Stromal cell of bone marrow (primary cell): ENCODE data around the gene ATAD3A.
A peak's percentile ranks its signal among the peaks of the same experiment; 100 is the strongest.
"Not testable (repeated sequence)": the region's sequence is repeated elsewhere in the genome, so short reads cannot be mapped to it uniquely, and the experiment has no call there.

Experiments used
- DNase-seq: peaks from one replicate; pipeline ENCODE4 v3.0.0-alpha.2; 2012; ENCODE audit warnings: low read depth

The ATAD3A gene

DNA sequence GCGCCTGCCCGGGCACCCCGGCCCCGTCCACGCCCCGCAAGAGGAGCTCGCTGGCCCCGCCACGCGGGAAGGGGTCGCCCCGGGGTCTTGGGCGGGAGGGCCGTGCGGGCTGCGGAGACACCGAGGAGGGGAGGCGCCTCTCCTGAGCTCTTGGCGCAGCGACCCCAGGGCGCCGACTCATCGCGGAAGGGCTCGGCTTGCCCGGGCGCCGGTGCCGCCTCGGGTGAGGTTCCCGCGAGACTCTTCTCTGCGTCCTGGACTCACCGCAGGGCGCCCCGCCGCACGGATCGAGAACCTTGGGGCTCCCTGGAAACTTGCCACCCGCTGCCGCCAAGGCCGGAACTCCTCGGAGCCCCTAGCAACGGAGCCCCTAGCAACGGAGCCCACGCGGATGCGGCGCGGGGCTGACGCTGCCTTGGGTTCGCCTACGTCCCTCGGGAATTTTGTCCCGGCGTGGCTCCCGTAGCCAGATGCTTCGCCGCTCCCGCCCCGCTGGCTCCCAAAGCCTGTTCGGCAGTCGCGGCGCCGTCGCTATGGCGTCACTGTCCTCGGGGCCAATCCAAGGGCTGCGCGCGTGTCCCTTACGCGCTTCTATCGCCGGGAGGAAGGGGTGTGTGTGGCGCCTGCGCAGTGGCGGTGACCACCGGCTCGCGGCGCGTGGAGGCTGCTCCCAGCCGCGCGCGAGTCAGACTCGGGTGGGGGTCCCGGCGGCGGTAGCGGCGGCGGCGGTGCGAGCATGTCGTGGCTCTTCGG lies at the start of gene ATAD3A:
Gene ATAD3A (plus strand): TSS at position 630 of the 753 bp plus-strand sequence. CDS start 107 bp downstream, at position 737.
- DNase-seq, result peak; percentile 96

DNA sequence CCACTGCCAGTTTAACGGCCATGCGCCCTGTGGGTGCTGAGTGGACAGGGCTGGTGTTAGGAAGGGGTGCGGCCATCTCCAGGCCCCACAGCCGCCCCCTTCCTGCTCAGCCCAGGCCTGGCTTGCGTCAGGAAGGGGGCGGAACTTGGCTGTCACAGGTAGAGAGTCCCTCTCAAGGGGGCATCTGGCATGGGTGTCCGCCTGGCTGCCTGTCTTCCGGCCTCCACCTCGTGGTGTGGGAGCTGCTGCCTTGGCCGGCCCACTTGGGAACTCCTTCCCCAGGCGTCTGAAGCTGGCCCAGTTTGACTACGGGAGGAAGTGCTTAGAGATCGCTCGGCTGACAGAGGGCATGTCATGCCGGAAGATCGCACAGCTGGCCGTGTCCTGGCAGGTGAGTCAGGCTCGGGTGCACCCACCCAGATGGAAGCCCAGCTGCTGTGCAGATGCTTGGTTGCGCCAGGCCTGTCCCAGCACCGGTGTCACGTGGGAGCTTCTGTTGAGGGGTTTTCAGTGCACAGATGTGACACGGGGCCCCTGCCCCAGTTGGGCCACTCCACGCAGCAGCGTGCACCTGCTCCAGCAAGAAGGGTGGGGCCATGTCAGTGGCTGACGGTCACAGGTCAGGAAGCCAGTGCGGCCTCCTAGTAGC lies 49.5 kb upstream of the ATAD3A start:
- DNase-seq, result no peak

DNA sequence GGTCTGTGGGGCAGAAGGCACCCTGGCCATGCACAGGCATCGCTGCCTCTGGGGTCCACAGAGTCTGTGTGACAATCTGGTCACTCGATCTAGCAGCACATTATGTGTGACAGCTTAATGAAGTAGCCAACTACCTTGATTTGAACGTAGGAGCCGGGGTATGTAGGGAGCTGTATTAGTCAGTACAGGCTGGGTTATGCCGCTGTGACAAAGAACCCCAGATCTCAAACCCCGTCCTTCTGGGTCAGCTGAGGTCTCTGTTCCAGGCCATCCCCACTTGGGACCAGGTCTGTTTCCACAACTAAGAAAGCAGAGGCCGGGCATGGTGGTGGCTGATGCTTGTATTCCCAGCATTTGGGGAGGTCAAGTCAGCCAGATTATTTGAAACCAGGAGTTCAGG lies 48.6 kb upstream of the ATAD3A start:
- no peak for DNase-seq

DNA sequence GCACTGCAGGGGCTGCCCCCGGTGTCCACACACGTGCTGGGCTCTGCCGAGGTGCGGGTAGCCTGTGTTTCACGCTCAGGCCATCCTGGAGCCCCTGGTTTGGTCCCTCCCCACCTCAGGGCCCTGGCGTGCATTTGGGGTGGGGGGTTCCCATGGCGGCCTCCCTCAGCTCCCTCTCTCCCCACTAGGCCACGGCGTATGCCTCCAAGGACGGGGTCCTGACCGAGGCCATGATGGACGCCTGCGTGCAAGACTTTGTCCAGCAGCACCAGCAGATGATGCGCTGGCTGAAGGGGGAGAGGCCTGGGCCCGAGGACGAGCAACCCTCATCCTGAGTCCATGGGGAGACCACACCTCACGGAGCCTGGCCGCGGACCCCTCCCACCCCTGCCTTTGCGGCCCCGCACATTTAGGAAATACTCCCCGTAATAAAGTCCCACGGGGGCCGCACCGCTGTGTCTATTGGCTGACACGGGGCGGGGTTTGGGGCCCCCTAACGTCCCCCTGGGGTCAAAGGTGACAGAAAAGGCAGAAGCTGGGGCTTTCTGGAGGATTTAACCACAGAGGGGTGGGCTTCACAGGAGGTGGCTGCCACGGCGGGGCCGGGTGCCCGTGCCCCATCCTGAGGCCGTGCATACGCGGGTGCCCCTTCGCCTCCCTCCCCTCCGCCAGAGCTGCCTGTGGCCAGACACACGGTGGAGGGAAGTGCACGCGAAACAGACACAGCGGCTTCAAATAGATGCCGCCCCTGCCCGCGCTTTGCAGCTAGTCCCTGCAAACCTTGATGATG lies 43.6 kb upstream of the ATAD3A start:
- DNase-seq, result not testable (repeated sequence)

DNA sequence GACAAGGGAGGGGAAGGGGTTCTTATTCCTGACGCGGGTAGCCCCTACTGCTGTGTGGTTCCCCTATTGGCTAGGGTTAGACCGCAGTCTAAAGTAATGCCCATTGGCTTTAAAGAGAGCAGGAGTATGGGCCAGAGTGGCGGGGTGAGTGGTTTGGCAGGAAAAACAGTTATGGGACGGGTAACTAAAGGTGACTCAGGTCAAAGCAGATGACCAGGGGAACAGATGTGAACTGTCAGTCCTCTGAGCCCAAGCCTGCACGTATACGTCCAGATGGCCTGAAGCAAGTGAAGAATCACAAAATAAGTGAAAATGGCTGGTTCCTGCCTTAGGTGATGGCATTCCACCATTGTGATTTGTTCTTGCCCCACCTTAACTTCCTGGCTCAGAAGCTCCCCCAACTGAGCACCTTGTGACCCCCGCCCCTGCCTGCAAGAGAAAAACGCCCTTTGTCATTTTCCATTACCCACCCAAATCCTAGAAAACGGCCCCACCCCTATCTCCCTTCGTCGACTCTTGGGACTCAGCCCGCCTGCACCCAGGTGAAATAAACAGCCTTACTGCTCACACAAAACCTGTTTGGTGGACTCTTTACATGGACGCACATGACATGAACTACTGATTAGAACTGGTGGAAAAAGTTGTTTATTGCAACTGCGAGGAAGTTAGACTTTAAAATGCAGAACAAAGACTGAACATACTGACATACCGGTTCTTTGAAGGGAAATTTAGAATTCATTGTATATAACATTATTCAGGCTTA lies 41.2 kb upstream of the ATAD3A start:
- no peak for DNase-seq

DNA sequence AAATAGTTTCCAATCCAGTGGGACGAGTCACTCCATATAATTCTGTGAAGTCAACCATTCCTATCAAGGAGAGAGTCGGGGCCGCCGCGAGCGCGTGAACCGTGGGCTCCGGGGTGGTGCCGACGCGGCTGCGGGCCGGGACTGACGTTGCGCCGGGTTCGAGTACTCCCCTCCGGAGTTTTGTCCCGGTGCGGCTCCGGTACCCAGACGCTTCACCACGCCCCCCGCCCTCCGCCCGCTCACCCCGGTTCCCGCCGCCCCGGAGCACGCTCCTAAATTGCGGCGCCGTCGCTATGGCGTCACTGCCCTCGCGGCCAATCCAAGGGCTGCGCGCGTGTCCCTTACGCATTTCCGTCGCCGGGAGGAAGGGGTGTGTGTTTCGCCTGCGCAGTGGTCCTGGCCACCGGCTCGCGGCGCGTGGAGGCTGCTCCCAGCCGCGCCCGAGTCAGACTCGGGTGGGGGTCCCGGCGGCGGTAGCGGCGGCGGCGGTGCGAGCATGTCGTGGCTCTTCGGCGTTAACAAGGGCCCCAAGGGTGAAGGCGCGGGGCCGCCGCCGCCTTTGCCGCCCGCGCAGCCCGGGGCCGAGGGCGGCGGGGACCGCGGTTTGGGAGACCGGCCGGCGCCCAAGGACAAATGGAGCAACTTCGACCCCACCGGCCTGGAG lies 40.4 kb upstream of the ATAD3A start, which contains the start of gene ATAD3B:
Gene ATAD3B (plus strand): TSS at position 377 of the 664 bp plus-strand sequence. CDS start 120 bp downstream, at position 497.
- DNase-seq, result peak; percentile 82

DNA sequence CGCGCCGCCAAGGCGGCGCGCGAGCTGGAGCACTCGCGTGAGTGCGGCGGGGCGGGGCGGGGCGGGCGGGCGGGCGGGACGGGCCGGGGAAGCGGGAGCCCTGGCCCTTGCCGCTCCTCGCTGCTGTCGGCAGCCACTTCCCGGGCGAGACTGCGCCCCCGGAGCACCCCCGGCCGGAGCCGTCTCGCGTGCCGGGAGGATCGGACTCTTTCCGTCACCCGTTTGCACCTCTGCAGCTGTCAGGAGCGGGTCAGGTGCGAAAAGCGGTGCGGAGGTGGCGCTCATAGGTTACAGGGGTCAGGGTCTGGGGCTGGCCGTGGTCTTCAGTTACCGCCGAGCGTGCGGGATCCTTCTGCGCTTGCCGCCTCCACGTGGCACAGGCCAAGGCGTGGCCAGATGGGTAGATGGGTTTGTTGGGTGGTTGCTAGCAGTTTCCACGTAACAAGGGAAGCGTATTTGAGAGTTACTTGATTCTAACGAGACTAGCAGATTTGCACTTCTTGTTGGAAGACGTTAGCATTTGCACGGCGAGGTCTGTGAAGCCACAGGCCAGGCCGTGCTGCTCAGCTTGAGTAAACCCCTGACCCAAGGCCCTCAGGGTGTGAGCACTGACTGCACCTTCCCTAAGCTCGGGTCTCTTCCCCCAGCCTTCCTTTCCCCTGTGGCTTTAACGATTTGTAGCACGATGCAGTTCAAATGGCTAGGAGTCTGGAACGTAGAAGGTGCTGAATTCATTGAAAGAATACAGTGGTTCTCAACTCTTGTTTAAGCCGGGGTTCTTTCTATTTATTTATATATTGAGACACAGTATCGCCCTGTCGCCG lies 39.7 kb upstream of the ATAD3A start:
- DNase-seq, result not testable (repeated sequence)

DNA sequence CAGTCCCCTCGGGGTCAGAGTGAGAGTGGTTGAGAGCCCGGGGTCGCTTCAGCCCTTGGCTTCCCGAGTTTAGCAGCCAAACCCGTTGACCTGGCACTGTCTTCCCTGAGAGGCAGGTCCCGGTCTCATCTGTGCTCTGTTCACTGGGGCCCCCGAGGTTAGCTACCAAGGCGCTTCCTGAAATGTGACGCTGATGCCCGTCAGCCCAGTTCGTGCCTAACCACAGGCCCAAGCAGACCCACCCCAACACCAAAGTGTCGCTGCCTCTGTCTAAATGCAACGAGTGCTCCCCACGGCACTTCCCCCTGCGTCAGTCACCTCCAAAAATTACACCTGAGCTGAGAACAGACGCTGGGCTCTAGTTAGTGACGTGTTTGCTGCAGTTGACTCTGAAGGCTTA lies 36.0 kb upstream of the ATAD3A start:
- DNase-seq, result not testable (repeated sequence)

DNA sequence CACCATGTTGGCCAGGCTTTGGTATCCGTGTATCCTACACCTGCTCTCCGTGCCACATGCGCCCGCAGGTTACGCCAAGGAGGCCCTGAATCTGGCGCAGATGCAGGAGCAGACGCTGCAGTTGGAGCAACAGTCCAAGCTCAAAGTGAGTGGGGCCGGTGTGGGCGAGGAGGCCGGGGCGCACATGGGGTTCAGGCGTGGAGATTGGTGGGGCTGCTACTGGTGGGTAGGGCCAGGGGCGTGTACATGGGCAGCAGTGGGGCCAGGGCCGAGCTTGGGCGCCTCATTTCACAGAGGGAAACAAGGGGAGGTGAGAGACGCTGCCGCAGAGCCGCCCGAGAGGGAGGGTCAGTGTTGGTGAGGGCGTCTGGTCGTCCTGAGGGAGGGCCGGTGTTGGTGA lies 34.8 kb upstream of the ATAD3A start:
- no peak for DNase-seq

DNA sequence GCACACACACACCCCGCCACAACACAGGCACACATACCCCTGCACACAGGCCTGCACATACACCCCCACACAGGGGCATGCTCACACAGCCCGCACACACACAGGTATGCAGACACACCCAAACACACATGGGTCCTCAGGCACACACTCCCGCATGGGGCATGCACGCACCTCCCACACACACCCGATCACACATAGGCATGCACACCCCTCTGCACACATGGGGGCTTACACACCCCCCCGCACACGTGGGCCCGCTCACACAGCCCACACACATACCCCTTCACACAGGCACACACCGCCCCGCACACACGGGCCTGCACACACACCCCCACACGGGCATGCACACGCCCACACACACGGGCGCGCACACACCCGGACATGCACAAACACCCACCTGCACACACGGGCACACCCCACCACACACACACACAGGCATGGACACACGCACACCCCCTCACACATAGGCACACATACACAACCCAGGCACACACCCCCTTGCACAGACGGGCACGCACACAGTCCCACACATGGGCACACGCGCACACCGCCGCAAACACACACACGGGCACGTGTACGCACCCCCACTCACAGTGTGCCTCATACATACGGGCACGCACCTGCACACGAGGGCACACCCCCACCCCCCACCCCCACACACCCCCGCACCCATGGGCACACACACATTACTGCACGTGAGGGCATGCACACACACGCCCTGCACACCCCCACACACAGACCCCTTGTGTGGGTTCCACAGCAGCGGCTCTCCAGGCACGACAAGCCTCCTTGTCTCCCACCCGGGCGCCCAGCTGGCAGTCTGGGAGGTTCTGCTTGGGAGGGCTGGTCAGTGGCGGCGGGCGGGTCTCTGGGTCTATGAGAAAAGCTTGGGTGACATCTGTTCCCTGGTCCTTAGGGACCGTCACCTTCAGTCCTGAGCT lies 32.1 kb upstream of the ATAD3A start:
- no peak for DNase-seq

DNA sequence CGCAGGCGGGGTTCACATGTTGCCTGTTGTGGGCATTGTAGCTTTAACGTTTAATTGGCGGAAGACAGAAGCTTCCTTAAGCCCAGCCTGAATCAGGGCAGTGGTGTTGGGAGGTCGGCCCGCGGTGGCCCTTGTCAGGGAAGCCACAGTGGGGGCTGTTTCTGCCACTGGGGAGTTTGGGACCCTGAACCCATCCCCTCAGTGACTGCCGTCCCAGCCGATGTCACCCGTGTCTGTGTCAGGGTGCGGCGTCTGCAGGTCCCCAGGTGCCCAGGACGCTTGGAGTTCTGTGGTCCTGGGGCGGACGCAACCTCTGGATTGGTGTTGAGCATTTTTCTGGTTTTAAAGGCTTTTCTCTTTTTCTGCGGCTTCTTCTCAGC lies 31.5 kb upstream of the ATAD3A start:
- DNase-seq, result not testable (repeated sequence)

DNA sequence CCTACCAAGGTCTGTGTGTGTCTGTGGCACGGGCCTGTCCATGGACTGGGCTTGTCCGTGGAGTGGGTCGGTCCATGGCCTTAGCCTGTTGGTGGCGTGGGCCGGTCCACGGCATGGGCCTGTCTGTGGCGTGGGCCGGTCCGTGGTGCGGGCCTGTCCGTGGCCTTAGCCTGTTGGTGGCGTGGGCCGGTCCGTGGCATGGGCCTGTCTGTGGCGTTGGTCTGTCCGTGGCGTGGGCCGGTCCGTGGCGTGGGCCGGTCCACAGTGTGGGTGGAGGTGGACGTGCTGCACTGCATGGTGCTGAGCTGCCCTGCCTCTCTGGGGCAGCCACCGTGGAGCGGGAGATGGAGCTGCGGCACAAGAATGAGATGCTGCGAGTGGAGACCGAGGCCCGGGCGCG lies 30.2 kb upstream of the ATAD3A start:
- DNase-seq, result not testable (repeated sequence)

DNA sequence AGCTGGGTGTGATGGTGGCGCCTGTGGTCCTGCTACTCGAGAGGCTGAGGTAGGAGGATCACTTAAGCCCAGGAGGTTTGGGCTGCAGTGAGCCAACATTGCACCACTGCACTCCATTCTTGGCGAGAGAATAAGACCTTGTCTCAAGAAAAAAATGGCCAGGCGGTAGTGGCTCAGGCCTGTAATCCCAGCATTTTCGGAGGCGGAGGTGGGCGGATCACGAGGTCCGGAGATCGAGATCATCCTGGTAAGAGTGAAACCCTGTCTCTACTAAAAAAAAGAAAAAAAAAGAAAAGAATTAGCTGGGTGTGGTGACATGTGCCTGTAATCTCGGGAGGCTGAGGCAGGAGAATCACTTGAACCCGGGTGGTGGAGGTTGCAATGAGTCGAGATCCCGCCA lies 29.1 kb upstream of the ATAD3A start:
- no peak for DNase-seq

DNA sequence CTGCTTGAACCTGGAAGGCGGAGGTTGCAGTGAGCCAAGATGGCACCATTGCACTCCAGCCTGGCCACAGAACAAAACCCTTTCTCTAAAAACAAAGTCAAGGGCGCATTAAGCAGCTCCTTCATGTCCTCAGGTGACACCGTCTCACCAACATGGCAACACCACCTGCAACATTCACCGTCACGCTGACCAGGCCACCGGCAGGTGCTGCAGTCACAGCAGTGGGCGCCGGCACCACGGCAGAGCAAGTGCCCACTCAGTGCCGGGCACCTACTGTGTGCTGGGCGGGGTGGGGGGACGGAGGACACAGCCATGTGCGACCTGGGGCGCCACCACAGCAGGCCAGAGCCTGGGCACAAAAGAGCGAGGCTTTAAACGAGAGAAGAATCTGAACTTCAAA lies 28.2 kb upstream of the ATAD3A start:
- no peak for DNase-seq

DNA sequence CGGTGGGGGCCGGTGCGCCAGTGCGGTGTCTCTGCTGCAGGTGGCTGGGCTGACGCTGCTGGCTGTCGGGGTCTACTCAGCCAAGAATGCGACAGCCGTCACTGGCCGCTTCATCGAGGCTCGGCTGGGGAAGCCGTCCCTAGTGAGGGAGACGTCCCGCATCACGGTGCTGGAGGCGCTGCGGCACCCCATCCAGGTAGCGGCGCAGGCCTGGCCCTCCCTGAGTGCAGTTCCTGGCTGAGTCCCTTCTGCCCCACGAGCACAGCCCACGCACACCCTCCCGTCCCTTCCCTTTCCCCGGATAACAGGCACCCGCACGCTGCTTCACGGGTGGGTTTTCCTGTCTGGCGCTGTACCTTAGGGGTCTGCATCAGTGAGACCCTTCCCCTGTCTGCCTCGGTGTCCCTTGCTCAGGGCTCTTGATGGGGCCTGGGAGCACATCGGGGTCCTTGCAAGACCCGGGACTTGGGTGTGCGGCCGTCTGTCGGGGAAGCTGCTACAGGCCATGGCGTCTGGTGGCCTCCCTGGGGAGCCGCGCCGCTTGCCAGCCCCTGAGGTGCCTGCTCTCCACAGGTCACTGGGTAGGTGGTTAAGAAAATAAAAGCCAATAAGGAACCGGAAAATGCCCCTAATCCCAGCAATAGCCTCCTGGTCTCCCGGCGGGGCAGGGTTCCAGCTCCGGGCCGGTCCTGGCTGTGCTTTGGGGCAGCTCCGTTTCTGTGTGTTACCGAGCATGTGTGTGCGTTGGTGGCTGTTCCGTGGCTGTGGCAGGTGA lies 26.8 kb upstream of the ATAD3A start:
- DNase-seq, result not testable (repeated sequence)

DNA sequence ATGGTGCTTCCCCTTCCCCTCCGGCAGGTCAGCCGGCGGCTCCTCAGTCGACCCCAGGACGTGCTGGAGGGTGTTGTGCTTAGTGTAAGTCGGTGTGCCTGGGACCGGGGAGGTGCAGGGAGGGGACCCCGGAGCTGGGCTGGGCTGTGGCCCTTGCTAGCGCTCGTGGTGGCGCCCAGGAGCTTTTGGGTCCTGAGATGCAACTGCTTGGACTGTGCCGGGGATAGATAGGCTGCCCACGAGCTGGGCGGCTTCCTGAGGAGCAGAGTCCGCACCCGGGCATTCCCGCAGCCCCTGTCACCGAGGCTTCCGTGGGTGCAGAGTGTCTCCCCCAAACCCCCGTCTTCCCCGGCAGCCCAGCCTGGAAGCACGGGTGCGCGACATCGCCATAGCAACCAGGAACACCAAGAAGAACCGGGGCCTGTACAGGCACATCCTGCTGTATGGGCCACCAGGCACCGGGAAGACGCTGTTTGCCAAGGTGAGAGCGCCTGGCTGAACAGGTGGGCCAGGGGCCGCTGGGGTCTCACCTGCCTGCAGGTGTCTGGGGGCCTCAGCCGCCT lies 26.1 kb upstream of the ATAD3A start:
- DNase-seq, result not testable (repeated sequence)

DNA sequence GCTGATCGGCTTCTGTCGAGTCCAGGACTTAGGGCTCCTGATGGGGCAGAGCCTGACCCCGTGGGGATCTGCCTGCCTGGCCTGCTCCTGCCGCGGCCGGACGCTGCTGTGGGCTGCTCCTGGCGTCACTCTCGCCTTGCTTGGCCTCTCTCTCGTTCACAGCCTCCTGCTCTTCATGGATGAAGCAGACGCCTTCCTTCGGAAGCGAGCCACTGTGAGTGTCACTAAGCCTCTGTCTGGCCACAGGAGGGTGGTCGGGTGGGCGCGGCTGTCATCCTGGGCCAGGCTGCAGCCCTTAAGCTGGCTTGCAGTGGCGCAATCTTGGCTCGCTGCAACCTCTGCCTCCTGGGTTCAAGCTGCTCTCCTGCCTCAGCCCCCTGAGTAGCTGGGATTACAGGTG lies 24.3 kb upstream of the ATAD3A start:
- DNase-seq, result no peak

DNA sequence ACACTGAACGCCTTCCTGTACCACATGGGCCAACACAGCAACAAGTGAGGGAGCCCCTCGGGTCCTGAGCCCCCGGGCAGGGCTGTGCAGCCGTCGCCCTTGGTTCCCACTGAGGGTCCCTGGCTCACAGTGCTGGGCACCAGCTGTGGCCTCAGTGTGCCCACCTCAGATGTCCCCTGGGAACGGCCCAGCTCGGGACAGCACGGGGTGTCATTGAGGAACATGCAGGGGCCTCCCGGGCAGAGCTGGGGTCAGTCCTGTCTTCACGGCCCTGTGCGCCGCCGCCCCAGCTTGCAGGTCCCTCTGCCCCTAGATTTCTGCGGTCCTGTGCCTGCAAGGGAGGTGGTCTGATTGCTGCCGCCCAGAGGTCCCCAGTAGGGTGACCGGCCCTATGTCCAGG lies 22.7 kb upstream of the ATAD3A start:
- no peak for DNase-seq
